GM13977 (cell line): Measurements from ENCODE around the gene MRM1.

Experiments
- DNase-seq: peaks from one replicate; pipeline ENCODE4 v3.0.0; 2012; ENCODE audit warnings: low spot score
- CTCF ChIP-seq: IDR thresholded peaks from 2 replicates; pipeline ENCODE4 v1.5.1; 2012; ENCODE audit warnings: mild to moderate bottlenecking, control low read depth; ENCODE audit not compliant: insufficient read depth; ENCODE audit errors: extremely low read depth, missing control alignments
- in situ Hi-C: fragments of 300-500 bp; cut with MboI; formaldehyde crosslinking; loops from one replicate; pipeline ENCODE4 v1.12.0; 2022; ENCODE audit warnings: low sequenced_read_pairs, low pct_unique_long_range_greater_than_20kb, mixed read lengths, inconsistent platforms; ENCODE audit not compliant: unreplicated experiment

MRM1 gene

GRCh38 chr17:36614081-36614480, 12.7 kb downstream of the MRM1 start:
- TF ChIP-seq CTCF = no peak
- DNase-seq = no peak
- in situ Hi-C loops = loop anchor here (25.0 kb wide), 1 partner anchor 773 kb away; the partner anchor contains the start of gene C17orf78

GRCh38 chr17:36614933-36615332, 13.6 kb downstream of the MRM1 start:
- no peak for TF ChIP-seq CTCF
- in situ Hi-C loops = loop anchor here (25.0 kb wide), 1 partner anchor 772 kb away; the partner anchor contains the start of gene C17orf78
- DNase-seq = no peak

GRCh38 chr17:36616061-36617029, 15.0 kb downstream of the MRM1 start:
- no peak for DNase-seq
- no peak for TF ChIP-seq CTCF
- in situ Hi-C loops = loop anchor here (25.0 kb wide), 1 partner anchor 771 kb away; the partner anchor contains the start of gene C17orf78

GRCh38 chr17:36617773-36618172, 16.4 kb downstream of the MRM1 start:
- in situ Hi-C loops = loop anchor here (25.0 kb wide), 1 partner anchor 770 kb away; the partner anchor contains the start of gene C17orf78
- no peak for TF ChIP-seq CTCF
- DNase-seq = no peak

GRCh38 chr17:36623281-36623680, 21.9 kb downstream of the MRM1 start:
- no peak for TF ChIP-seq CTCF
- in situ Hi-C loops = loop anchor here (25.0 kb wide), 1 partner anchor 764 kb away; the partner anchor contains the start of gene C17orf78
- no peak for DNase-seq

- DNase-seq = no peak
- TF ChIP-seq CTCF = no peak
- in situ Hi-C loops = loop anchor here (25.0 kb wide), 2 partner anchors 412 to 612 kb away; no protein-coding TSS in a partner anchor
These were observed 23.8 kb downstream of the MRM1 start for GRCh38 chr17:36625188-36625587.
